Sigmoid colon (tissue), 7 donors: Measurements from ENCODE around the gene PRDM16. TPM values are rescaled to one million over a fixed set of nuclear protein-coding genes. Genes with fewer than 3 reads are reported as not detected.
A peak's percentile ranks its signal among the peaks of the same experiment; 100 is the strongest.

Experiments used
- DNase-seq: peaks from one replicate; pipeline ENCODE4 v3.0.0-alpha.2; 2019
- H3K27ac ChIP-seq, 4 donors: fragments of 200-600 bp; sonication (generic); one replicate each; pipeline ENCODE4 v1.5.1; 2016 to 2019; ENCODE audit warnings: mild to moderate bottlenecking in 1 of 4
- H3K27me3 ChIP-seq, 3 donors: fragments of 200-600 bp; sonication (generic); one replicate each; pipeline ENCODE4 v1.5.1; 2019; ENCODE audit warnings: mild to moderate bottlenecking in 1 of 3
- H3K36me3 ChIP-seq, 4 donors: fragments of 200-600 bp; sonication (generic); one replicate each; pipeline ENCODE4 v1.5.1; 2016 to 2019
- H3K4me1 ChIP-seq, 4 donors: fragments of 200-600 bp; sonication (generic); one replicate each; pipeline ENCODE4 v1.5.1; 2017 to 2019
- H3K4me3 ChIP-seq, 4 donors: fragments of 200-600 bp; sonication (generic); one replicate each; pipeline ENCODE4 v1.5.1; 2017 to 2019; ENCODE audit warnings: mild to moderate bottlenecking in 2 of 4, moderate library complexity in 1 of 4
- H3K9me3 ChIP-seq, 4 donors: fragments of 200-600 bp in 3 of 4; sonication (generic) in 3 of 4; one replicate each; pipeline versions ENCODE4 v1.5.1 to v1.6.1; 2013 to 2019
- EP300 ChIP-seq, 4 donors: sonication (generic); formaldehyde crosslinking; IDR thresholded peaks; one replicate each; pipeline ENCODE4 v1.6.1; 2017; ENCODE audit warnings: antibody characterized with exemption in 4 of 4
- POLR2A ChIP-seq, 2 donors: fragments of 450-650 bp; IDR thresholded peaks; one replicate each; pipeline ENCODE4 v1.6.1; 2016; ENCODE audit warnings: antibody characterized with exemption in 2 of 2, mild to moderate bottlenecking in 2 of 2, moderate library complexity in 2 of 2
- POLR2AphosphoS5 ChIP-seq, 4 donors: sonication (generic); formaldehyde crosslinking; IDR thresholded peaks; one replicate each; pipeline ENCODE4 v1.6.1; 2017; ENCODE audit warnings: antibody characterized with exemption in 4 of 4
- WGBS, 2 donors: extraction: QIAGEN DNeasy Blood & Tissue Kit; methylation state at CpG; one replicate each; pipeline ENCODE4 v1.1.7; 2013; 5-methylcytosine and 5-hydroxymethylcytosine counted together
- intact Hi-C: fragments of 100-400 bp; cut with DNase I; formaldehyde crosslinking; loops from one replicate; pipeline ENCODE4 v1.15.1; 2023
- polyA plus RNA-seq, 3 donors: library from polyadenylated mRNA; stranded (reverse); fragments of 200-250 nt; gene quantifications; one replicate each; pipeline ENCODE4 v1.2.3, GENCODE V29; 2013
- total RNA-seq, 4 donors: library from RNA; depleted of rRNA; stranded (reverse); fragments of >200 nt; gene quantifications; one replicate each; pipeline ENCODE4 v1.1.0, GENCODE V29; 2016
- TF ChIP-seq, protein P1 (sequence below), 4 experiments: fragments of 450-650 bp in 3 of 4; fragments of 200-600 bp in 1 of 4; IDR thresholded peaks; one replicate each; pipeline ENCODE4 v1.5.1; 2016 to 2019; ENCODE audit warnings: antibody characterized with exemption in 4 of 4, mild to moderate bottlenecking in 3 of 4, moderate library complexity in 2 of 4
- donor health status: healthy with polysubstance abuse.
- donor health status: Bipolar disorder and iron deficiency.
- donor health status: healthy.

PRDM16 gene
- total and polyA plus RNA-seq, 7 donors, result under 0.01 to 1.7 (median 0.49) TPM

GRCh38 chr1:3451994-3452865 lies 383.2 kb downstream of the PRDM16 start:
- no peak overlapping the region for H3K27ac ChIP-seq
- no peak overlapping the region for H3K4me3 ChIP-seq
- H3K36me3 ChIP-seq, result no peaks in the 10 kb centered on the region
- H3K27me3 ChIP-seq, result peaks cover 26 to 85% (median 46%) of the 10 kb centered on the region in 3 donors
- WGBS, 2 donors, result 59 to 73% methylated on average over 23 of the region's 23 CpGs
- intact Hi-C loops, result loop anchor here (2.0 kb wide), 1 partner anchor 169 kb away; no protein-coding TSS in a partner anchor
- H3K4me1 ChIP-seq, result peaks cover 0 to 21% (median 16%) of the 10 kb centered on the region in 4 donors
- DNase-seq, result no peak
- H3K9me3 ChIP-seq, result no peaks in the 10 kb centered on the region
- TF ChIP-seq POLR2AphosphoS5 (IDR thresholded peaks at IDR 0.05), result no peak
- TF ChIP-seq, protein P1, sequence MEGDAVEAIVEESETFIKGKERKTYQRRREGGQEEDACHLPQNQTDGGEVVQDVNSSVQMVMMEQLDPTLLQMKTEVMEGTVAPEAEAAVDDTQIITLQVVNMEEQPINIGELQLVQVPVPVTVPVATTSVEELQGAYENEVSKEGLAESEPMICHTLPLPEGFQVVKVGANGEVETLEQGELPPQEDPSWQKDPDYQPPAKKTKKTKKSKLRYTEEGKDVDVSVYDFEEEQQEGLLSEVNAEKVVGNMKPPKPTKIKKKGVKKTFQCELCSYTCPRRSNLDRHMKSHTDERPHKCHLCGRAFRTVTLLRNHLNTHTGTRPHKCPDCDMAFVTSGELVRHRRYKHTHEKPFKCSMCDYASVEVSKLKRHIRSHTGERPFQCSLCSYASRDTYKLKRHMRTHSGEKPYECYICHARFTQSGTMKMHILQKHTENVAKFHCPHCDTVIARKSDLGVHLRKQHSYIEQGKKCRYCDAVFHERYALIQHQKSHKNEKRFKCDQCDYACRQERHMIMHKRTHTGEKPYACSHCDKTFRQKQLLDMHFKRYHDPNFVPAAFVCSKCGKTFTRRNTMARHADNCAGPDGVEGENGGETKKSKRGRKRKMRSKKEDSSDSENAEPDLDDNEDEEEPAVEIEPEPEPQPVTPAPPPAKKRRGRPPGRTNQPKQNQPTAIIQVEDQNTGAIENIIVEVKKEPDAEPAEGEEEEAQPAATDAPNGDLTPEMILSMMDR (IDR thresholded peaks at IDR 0.05), result no peak
- no peak for TF ChIP-seq EP300 (IDR thresholded peaks at IDR 0.05)
- no peak for TF ChIP-seq POLR2A (IDR thresholded peaks at IDR 0.05)

GRCh38 chr1:3452866-3453175 lies 383.8 kb downstream of the PRDM16 start:
- no peak for DNase-seq
- 39 to 51% methylated on average over 5 of the region's 5 CpGs for WGBS, 2 donors

GRCh38 chr1:3453203-3453761 lies 384.3 kb downstream of the PRDM16 start:
- 20 to 31% methylated on average over 18 of the region's 18 CpGs for WGBS, 2 donors
- peak; percentile 78 for DNase-seq
- no peak overlapping the region for H3K4me3 ChIP-seq
- no peaks in the 10 kb centered on the region for H3K36me3 ChIP-seq
- H3K27ac ChIP-seq, result no peak overlapping the region
- H3K9me3 ChIP-seq, result no peaks in the 10 kb centered on the region
- intact Hi-C loops, result loop anchor here (2.0 kb wide), 1 partner anchor 168 kb away; no protein-coding TSS in a partner anchor
- peaks cover 26 to 81% (median 46%) of the 10 kb centered on the region in 3 donors for H3K27me3 ChIP-seq
- H3K4me1 ChIP-seq, result peaks cover 0 to 21% (median 16%) of the 10 kb centered on the region in 4 donors
- TF ChIP-seq, protein P1 (IDR thresholded peaks at IDR 0.05), result peak; percentile 34 to 88 (median 84)
- no peak for TF ChIP-seq POLR2A (IDR thresholded peaks at IDR 0.05)

More at GRCh38 chr1:3452866-3453175, 383.8 kb downstream of the PRDM16 start:
- Histone ChIP-seq H3K27me3 (peaks cover 26 to 86% (median 46%) of the 10 kb centered on the region in 3 donors), H3K4me1 (peaks cover 0 to 21% (median 16%) of the 10 kb centered on the region in 4 donors), H3K4me3 (no peak overlapping the region), H3K27ac (no peak overlapping the region), H3K9me3 (no peaks in the 10 kb centered on the region), H3K36me3 (no peaks in the 10 kb centered on the region)
- no peak for TF ChIP-seq POLR2A (IDR thresholded peaks at IDR 0.05)
- TF ChIP-seq POLR2AphosphoS5 (IDR thresholded peaks at IDR 0.05), result no peak
- TF ChIP-seq, protein P1 (IDR thresholded peaks at IDR 0.05), result no peak
- TF ChIP-seq EP300 (IDR thresholded peaks at IDR 0.05), result no peak
- intact Hi-C loops, result loop anchor here (2.0 kb wide), 1 partner anchor 168 kb away; no protein-coding TSS in a partner anchor

- 3 to 5% methylated on average over 84 of the region's 84 CpGs for WGBS, 2 donors
- Histone ChIP-seq H3K27me3 (peaks cover 26 to 75% (median 46%) of the 10 kb centered on the region in 3 donors), H3K9me3 (no peaks in the 10 kb centered on the region), H3K4me1 (peaks cover 0 to 21% (median 16%) of the 10 kb centered on the region in 4 donors), H3K36me3 (no peaks in the 10 kb centered on the region), H3K27ac (peak within 1 kb of the TSS in 3 of 4 donors; percentile 4 to 50 (median 19)), H3K4me3 (peak within 1 kb of the TSS; percentile 9 to 48 (median 44))
- DNase-seq, result no peak
- intact Hi-C loops, result loop anchor here (2.0 kb wide), 1 partner anchor 167 kb away; no protein-coding TSS in a partner anchor
- TF ChIP-seq, protein P1 (IDR thresholded peaks at IDR 0.05), result peak in 1 of 4 experiments; percentile 9
- TF ChIP-seq EP300 (IDR thresholded peaks at IDR 0.05), result no peak
Observed at GRCh38 chr1:3453891-3454810, 385.1 kb downstream of the PRDM16 start, which contains the start of gene ARHGEF16. Gene ARHGEF16 (plus strand): TSS chr1:3454665. CDS start chr1:3463085, 8,420 bp downstream.
